K562 (cell line): ENCODE data around the gene PDE3A. TPM values are rescaled to one million over a fixed set of nuclear protein-coding genes. Genes with fewer than 3 reads are reported as not detected.

Experiments used
- ATAC-seq: fragments of 200-7000 bp; cut with Tn5 transposase; 3 replicates; pipeline ENCODE4 v1.9.1; 2020; ENCODE audit warnings: moderate library complexity
- BruUV-seq: library from RNA; stranded (reverse); fragments of 400-500 nt; replicated peaks from 2 replicates; lab custom pipeline; 2021; lab: Mats Ljungman, UMichigan
- CTCF ChIA-PET: fragments of 300-600 bp; formaldehyde crosslinking; extraction: SDS; loops from one replicate; lab custom pipeline; 2021; ENCODE audit warnings: low intra/inter-chr PET ratio; lab: Yijun Ruan, JAX
- POLR2A ChIA-PET: fragments of 300-600, 350-650 bp; sonication (Branson Sonifier 250); formaldehyde crosslinking; extraction: SDS; loops from one replicate; lab custom pipeline; 2021; ENCODE audit warnings: antibody characterized with exemption, inconsistent platforms; lab: Yijun Ruan, JAX
- DNase-seq, 4 experiments: peaks; one replicate each; pipeline versions ENCODE4 v3.0.0 to v3.0.0-alpha.2; 2011 to 2018; ENCODE audit warnings: low spot score in 3 of 4, mixed read lengths in 3 of 4; ENCODE audit errors: extremely low read depth in 1 of 4
- FAIRE-seq: peaks from 2 replicates; lab custom pipeline; 2011; peaks lifted over from hg19 to GRCh38; lab: Jason Lieb, UNC
- H2AFZ ChIP-seq: 2 replicates; pipeline ENCODE4 v1.6.0; 2011; ENCODE audit warnings: low read depth, low read length, control low read depth, inconsistent platforms
- H3K27ac ChIP-seq: fragments of 200-600 bp; 3 replicates; pipeline ENCODE4 v1.8.0; 2011; ENCODE audit warnings: low read depth, mild to moderate bottlenecking, control low read depth, inconsistent platforms, low read length, moderate library complexity, mixed read lengths; ENCODE audit errors: extremely low read depth
- H3K27me3 ChIP-seq, 2 experiments: fragments of 300-600 bp in 1 of 2; 2 replicates in 1 of 2; 3 replicates in 1 of 2; pipeline versions ENCODE4 v1.6.0 to v1.8.0; 2011; ENCODE audit warnings: inconsistent platforms in 2 of 2, low read length in 2 of 2, mild to moderate bottlenecking in 1 of 2, mixed read lengths in 1 of 2, moderate library complexity in 1 of 2; ENCODE audit not compliant: control insufficient read depth in 2 of 2, insufficient read depth in 2 of 2
- H3K36me3 ChIP-seq: fragments of 300-600 bp; 3 replicates; pipeline ENCODE4 v1.8.0; 2011; ENCODE audit warnings: mild to moderate bottlenecking, low read length, inconsistent platforms; ENCODE audit not compliant: control insufficient read depth, insufficient read depth
- H3K4me1 ChIP-seq, 2 experiments: fragments of 200-600 bp in 1 of 2; replicated peaks in 1 of 2; 2 replicates in 1 of 2; 3 replicates in 1 of 2; pipeline versions ENCODE4 v1.5.1 to v1.8.0; 2011; ENCODE audit warnings: inconsistent platforms in 2 of 2, low read length in 2 of 2, mild to moderate bottlenecking in 1 of 2, mixed read lengths in 1 of 2, moderate library complexity in 1 of 2; ENCODE audit not compliant: control insufficient read depth in 2 of 2, insufficient read depth in 2 of 2
- H3K4me2 ChIP-seq: 2 replicates; pipeline ENCODE4 v1.6.1; 2011; ENCODE audit warnings: low read length, control low read depth, inconsistent platforms, mixed read lengths; ENCODE audit not compliant: insufficient read depth
- H3K4me3 ChIP-seq: fragments of 200-600 bp; sonication (generic), shearing (Covaris generic); 2 replicates; pipeline ENCODE4 v1.5.1; 2016; ENCODE audit warnings: control low read depth, inconsistent platforms
- H3K79me2 ChIP-seq: fragments of 200-600 bp; 3 replicates; pipeline ENCODE4 v1.8.0; 2011; ENCODE audit warnings: low read length, inconsistent platforms; ENCODE audit not compliant: control insufficient read depth, insufficient read depth
- H3K9ac ChIP-seq, 2 experiments: 2 replicates each; pipeline versions ENCODE4 v1.6.0 to v1.6.1; 2011; ENCODE audit warnings: low read depth in 2 of 2, low read length in 2 of 2, control low read depth in 1 of 2, inconsistent platforms in 1 of 2, mild to moderate bottlenecking in 1 of 2, mixed read lengths in 1 of 2; ENCODE audit not compliant: insufficient read depth in 1 of 2
- H3K9me1 ChIP-seq: one replicate; pipeline ENCODE4 v1.6.0; 2011; ENCODE audit warnings: inconsistent platforms, mild to moderate bottlenecking, low read length, moderate library complexity; ENCODE audit not compliant: control insufficient read depth, insufficient read depth
- H3K9me3 ChIP-seq: replicated peaks from 2 replicates; pipeline ENCODE4 v1.5.1; 2011; ENCODE audit warnings: low read depth, low read length, inconsistent platforms; ENCODE audit not compliant: control insufficient read depth, insufficient read depth
- H4K20me1 ChIP-seq: replicated peaks from 2 replicates; pipeline ENCODE4 v1.6.1; 2011; ENCODE audit warnings: low read length, inconsistent platforms, mixed read lengths; ENCODE audit not compliant: control insufficient read depth, insufficient read depth
- ARNT ChIP-seq, 2 experiments: fragments of 450-650 bp; IDR thresholded peaks; 2 replicates each; pipeline ENCODE4 v1.6.1; 2016; ENCODE audit warnings: mild to moderate bottlenecking in 1 of 2
- ATF1 ChIP-seq, 2 experiments: fragments of 450-650 bp in 1 of 2; IDR thresholded peaks; 2 replicates each; pipeline ENCODE4 v1.6.1; 2016; ENCODE audit warnings: missing compliant biosample characterization in 1 of 2, missing genetic modification characterization in 1 of 2
- DPF2 ChIP-seq: fragments of 450-650 bp; IDR thresholded peaks from 2 replicates; pipeline ENCODE4 v1.6.1; 2016
- ERF ChIP-seq: fragments of 450-650 bp; formaldehyde crosslinking; IDR thresholded peaks from 2 replicates; pipeline ENCODE4 v1.4.0; 2020; ENCODE audit warnings: mild to moderate bottlenecking, mixed read lengths
- FOS ChIP-seq: IDR thresholded peaks from 3 replicates; pipeline ENCODE4 v1.6.1; 2011; ENCODE audit not compliant: insufficient read length; ENCODE audit errors: extremely low read depth
- HCFC1 ChIP-seq: IDR thresholded peaks from 2 replicates; pipeline ENCODE4 v1.6.1; 2012; ENCODE audit warnings: low read depth, low read length, improper control_type of control experiment
- MXD1 ChIP-seq: fragments of 250-450 bp; sonication (Bioruptor Pico); IDR thresholded peaks from 2 replicates; pipeline ENCODE4 v1.8.0; 2021; ENCODE audit warnings: borderline replicate concordance, mild to moderate bottlenecking, moderate library complexity; ENCODE audit not compliant: poor library complexity, severe bottlenecking
- NUFIP1 ChIP-seq: fragments of 450-650 bp; IDR thresholded peaks from 2 replicates; pipeline ENCODE4 v1.6.1; 2018; ENCODE audit not compliant: partially characterized antibody
- RFX5 ChIP-seq: IDR thresholded peaks from 2 replicates; pipeline ENCODE4 v1.6.1; 2011; ENCODE audit warnings: low read depth, mild to moderate bottlenecking, improper control_type of control experiment, low read length
- XRCC5 ChIP-seq: fragments of 200-400 bp; formaldehyde crosslinking; IDR thresholded peaks from 2 replicates; pipeline ENCODE4 v1.6.1; 2017; ENCODE audit warnings: low read depth, mild to moderate bottlenecking, low read length
- ZNF140 ChIP-seq: fragments of 250-450 bp; sonication (Bioruptor Pico); IDR thresholded peaks from 2 replicates; pipeline ENCODE4 v1.8.0; 2021; ENCODE audit warnings: moderate library complexity, mild to moderate bottlenecking, inconsistent platforms
- ZNF174 ChIP-seq: fragments of 250-450 bp; sonication (Bioruptor Pico); IDR thresholded peaks from 2 replicates; pipeline ENCODE4 v1.4.0; 2020; ENCODE audit warnings: mild to moderate bottlenecking
- ZNF384 ChIP-seq: IDR thresholded peaks from 2 replicates; pipeline ENCODE4 v1.6.1; 2012; ENCODE audit warnings: low read depth, low read length, improper control_type of control experiment
- WGBS: fragments of 100-300 bp; shearing (Covaris generic); methylation state at CpG from one replicate; pipeline ENCODE4 v1.1.6; 2016; ENCODE audit warnings: low coverage, mixed read lengths; ENCODE audit not compliant: insufficient coverage; ENCODE audit errors: missing lambda C conversion rate; 5-methylcytosine and 5-hydroxymethylcytosine counted together
- in situ Hi-C: fragments of 300-500 bp; cut with MboI; formaldehyde crosslinking; loops from 4 replicates; pipeline ENCODE4 v1.15.0; 2018; ENCODE audit warnings: inconsistent platforms, mixed read lengths
- intact Hi-C: fragments of 100-400 bp; cut with micrococcal nuclease; formaldehyde crosslinking; loops from 2 replicates; pipeline ENCODE4 v1.14.2; 2022
- polyA plus RNA-seq, 8 experiments: library from polyadenylated mRNA; depleted of rRNA in 4 of 8; stranded (reverse) in 5 of 8; unstranded in 3 of 8; fragments of >200 nt; fragmentation: Nextera tagmentation in 2 of 8; fragmentation: Illumina TruSeq in 1 of 8; extraction: Ambion mirVana in 2 of 8; extraction: Trizol in 1 of 8; gene quantifications; 2 replicates each; pipeline versions ENCODE4 v1.2.1 to v1.2.3, GENCODE V29; 2011 to 2014; ENCODE audit warnings: inconsistent platforms in 1 of 8, missing spikeins in 1 of 8
- total RNA-seq, 7 experiments: library from RNA; depleted of rRNA in 6 of 7; stranded (reverse); fragments of >200 nt in 6 of 7; fragmentation: Illumina TruSeq in 2 of 7; extraction: Trizol in 2 of 7; gene quantifications; 2 replicates each; pipeline versions ENCODE4 v1.2.1 to v1.2.3, GENCODE V29; 2011 to 2021; ENCODE audit warnings: low replicate concordance in 1 of 7

PDE3A gene
- total and polyA plus RNA-seq, 9 of the 15 experiments (the other 6 are each of a cell fraction or from before 2014, with no cell fraction given) = 0.02 TPM; not detected in 8

DNA sequence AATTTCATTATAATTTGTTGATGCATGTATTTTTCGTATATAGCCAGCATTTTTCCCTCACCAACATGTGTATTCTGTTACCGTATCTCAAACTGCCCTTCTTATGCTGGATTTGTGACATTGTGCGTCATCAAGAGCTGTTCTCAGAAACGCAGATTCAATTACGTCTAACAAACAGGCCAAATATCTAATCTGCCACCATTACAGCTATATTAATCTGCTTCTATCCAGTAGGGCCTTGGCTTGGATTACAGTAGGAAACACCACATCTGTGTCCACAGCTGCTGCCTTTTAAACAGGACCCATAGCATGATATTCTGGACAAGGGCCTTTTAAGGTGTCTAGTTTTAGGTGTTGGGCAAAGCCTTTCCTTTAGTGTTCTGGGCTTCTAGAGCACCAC, 140.6 kb downstream of the PDE3A start:
- in situ Hi-C loops = no loop called here
- no peak overlapping the region for H2AFZ ChIP-seq
- H3K4me2 ChIP-seq = no peak overlapping the region
- H3K27ac ChIP-seq = no peak overlapping the region
- POLR2A ChIA-PET = no interaction called here
- BruUV-seq = no TSS peak
- intact Hi-C loops = no loop called here
- DNase-seq (no peak), FAIRE-seq (no peak), ATAC-seq (no peak)
- WGBS = 0% methylated on average over 5 of the region's 5 CpGs
- H3K79me2 ChIP-seq = no peaks in the 10 kb centered on the region
- no peak overlapping the region for H3K4me3 ChIP-seq
- no peak overlapping the region for H3K9ac ChIP-seq
- no peaks in the 10 kb centered on the region for H3K36me3 ChIP-seq
- TF ChIP-seq RFX5 (no peak), FOS (no peak), HCFC1 (no peak), ATF1 (CRISPR knock-in tag; IDR thresholded peaks at IDR 0.05) (no peak), ATF1 (tag; IDR thresholded peaks at IDR 0.05) (no peak), DPF2 (no peak), ZNF174 (no peak), NUFIP1 (no peak), MXD1 (CRISPR knock-in tag) (no peak), ZNF384 (no peak), ARNT (IDR thresholded peaks at IDR 0.05) (no peak), ERF (no peak), ZNF140 (CRISPR knock-in tag) (no peak), XRCC5 (no peak)
- no peaks in the 10 kb centered on the region for H3K27me3 ChIP-seq
- no peaks in the 10 kb centered on the region for H3K9me1 ChIP-seq
- H3K4me1 ChIP-seq = no peaks in the 10 kb centered on the region
- CTCF ChIA-PET = no interaction called here
- no peaks in the 10 kb centered on the region for H4K20me1 ChIP-seq
- H3K9me3 ChIP-seq = no peaks in the 10 kb centered on the region
